ENCODE results near the gene PRR36.
"Not testable (repeated sequence)": the region's sequence is repeated elsewhere in the genome, so short reads cannot be mapped to it uniquely, and the experiment has no call there.

Gene PRR36

GRCh38 chr19:7898967-7899366 lies 24.8 kb upstream of the PRR36 start:
- no peak for DNase-seq (ENCODE audit: low read depth)

GRCh38 chr19:7897292-7897691 lies 23.1 kb upstream of the PRR36 start:
- no peak for DNase-seq (ENCODE audit: low read depth)

DNA sequence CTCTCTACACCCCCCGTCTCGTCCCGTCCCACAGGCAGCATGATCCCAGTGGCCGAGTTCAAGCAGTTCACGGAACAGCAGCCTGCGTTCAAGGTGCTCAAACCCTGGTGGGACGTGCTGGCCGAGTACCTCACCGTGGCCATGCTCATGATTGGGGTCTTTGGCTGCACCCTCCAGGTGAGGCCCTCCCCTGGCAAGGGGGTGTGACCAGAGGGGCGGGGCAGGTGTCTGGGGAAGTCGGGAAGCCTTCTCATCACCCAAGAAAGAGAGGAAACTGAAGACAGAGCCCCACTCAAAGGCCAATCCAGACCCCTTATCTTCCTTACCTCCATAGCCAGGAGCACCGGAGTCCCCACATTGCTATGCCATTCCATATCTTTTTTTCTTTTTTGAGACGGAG lies 21.4 kb upstream of the PRR36 start:
- no peak for DNase-seq (ENCODE audit: low read depth)

DNA sequence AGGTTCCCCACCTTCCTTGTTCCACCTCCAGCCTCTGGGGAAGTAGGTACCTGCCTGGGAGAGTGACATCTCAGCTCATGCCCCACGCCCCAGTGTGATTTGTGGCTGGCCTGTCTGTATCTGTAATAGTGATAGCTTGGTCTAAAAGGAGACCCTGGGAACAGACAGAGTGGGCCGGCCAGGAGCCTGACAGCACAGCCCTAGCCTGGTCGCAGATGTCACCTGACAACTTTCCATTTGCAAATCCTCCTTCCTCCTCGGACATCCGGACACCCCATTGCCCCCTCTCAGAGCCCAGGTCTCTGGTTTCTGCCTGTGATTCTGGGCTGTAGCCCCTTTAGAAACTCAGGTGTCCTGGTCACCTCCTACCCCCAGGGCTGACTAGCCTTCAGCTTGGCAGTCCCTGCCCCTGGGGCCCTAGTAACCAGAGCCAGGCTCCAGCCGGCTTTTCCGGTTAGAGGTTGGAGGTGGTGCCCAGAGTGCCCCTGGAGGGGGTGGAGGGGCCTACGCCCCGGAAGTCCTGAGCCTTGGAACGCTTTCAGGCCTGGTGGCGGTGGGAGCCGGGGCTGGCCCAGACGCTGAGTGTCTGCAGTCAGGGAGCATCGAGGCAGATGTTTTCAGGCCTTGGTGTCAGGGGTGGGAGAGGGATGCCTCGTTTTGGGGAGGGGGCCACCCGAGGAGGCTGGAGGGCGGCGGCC lies 20.6 kb upstream of the PRR36 start:
- no peak for DNase-seq (ENCODE audit: low read depth)

DNA sequence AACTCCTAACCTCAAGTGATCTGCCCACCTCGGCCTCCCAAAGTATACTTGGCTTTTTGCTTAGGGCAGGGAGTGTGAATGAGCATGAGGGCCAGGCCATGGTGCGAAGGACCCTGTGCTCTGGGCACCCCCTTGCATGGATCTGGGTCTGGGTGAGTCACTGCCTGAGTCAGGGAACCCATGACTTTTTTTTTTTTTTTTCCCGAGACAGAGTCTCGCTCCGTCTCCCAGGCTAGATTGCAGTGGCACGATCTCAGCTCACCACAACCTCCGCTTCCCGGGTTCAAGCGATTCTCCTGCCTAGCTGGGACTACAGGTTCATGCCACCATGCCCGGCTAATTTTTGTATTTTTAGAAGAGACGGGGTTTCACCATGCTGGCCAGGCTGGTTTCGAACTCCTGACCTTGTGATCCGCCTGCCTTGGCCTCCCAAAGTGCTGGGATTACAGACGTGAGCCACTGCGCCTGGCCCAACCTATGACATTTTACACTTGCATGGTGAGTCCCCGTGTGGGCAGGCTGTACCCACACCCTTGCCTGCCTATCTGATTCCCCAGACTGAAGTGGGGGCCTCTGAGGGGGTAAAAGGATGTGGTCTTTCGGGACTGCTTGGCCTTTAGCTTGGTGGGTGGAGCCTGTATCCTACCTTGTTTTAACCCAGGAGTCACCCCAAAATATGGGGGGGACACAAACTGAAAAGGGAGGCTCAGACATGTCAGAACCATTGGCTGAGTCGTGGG lies 19.3 kb upstream of the PRR36 start:
- DNase-seq (ENCODE audit: low read depth): not testable (repeated sequence)

DNA sequence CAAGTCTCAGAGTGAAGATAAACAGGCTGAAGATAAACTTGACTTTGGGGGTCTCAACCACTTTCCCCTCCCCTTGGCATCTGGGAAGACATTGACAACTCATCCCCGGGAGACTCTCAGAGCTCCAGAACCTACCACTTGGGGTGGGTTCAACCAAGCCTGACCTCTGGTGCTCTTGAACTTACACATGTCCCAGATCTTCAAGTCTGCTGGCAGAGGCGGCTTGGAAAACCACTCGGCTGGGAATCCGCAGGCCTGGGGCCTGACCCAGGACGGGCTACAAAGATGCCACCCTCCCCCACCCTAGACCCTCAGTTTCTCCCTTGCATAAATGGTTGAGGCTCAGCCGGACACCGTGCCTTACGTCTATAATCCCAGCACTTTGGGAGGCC lies 14.6 kb upstream of the PRR36 start:
- DNase-seq (ENCODE audit: low read depth): no peak

- DNase-seq (ENCODE audit: low read depth): no peak
Observed at GRCh38 chr19:7888145-7888825, 14.1 kb upstream of the PRR36 start, which contains the start of gene LRRC8E. Gene LRRC8E (plus strand): TSS chr19:7888510. CDS start chr19:7895604, 7,094 bp downstream.

- DNase-seq (ENCODE audit: low read depth): no peak
Observed at GRCh38 chr19:7887408-7888144, 13.4 kb upstream of the PRR36 start.

DNA sequence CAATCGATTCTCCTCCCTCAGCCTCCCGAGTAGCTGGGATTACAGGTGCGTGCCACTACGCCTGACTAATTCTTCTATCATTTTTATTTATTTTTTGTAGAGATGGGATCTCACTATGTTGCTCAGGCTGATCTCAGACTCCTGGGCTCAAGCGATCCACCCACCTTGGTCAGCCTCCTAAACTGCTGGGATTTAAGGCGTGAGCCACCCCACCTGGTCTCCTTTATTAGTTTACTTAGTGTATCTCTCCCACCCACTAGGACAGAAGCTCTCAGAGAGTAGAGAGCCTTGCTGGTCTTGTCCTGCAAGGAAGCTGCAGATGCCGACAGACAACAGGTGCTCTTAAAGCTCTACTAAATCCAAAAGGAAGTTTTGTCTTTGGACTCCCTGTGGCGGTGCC lies 11.6 kb upstream of the PRR36 start:
- no peak for DNase-seq (ENCODE audit: low read depth)

GRCh38 chr19:7883796-7884570 lies 9.8 kb upstream of the PRR36 start:
- DNase-seq (ENCODE audit: low read depth): no peak

DNA sequence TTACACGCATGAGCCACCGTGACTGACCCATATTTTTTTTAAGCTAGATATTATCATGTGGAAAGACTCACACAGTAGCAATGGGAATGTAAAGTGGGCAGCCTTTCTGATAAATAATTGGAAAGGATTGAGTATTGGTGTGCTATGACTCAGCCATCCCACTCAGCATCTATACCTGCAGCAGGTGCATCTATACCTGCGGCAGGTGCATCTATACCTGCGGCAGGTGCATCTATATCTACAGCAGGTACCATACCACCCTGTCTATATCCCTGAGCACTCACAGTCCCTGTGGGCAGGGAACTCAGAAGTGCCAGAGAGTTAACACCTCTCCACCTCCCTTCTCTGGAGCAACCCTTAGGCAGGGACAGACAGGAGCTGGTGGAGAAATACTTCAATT lies 8.9 kb upstream of the PRR36 start:
- no peak for DNase-seq (ENCODE audit: low read depth)

DNA sequence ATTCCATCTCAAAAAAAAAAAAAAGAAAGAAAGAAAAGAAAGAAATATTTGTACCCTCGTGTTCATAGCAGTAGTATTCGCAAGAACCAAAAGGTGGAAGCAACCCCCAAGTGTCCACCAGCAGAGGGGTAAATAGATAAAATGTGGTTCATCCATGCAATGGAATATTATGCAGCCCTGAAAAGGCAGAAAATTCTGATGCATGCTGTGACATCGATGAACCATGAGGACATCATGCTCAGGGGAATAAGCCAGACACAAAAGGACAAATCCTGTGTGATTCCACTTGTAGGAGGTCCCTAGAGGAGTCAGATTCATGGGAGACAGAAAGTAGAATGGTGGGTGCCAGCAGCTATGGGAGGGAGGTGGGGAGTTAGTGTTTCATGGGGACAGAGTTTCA lies 7.7 kb upstream of the PRR36 start:
- no peak for DNase-seq (ENCODE audit: low read depth)

- DNase-seq (ENCODE audit: low read depth): no peak
Observed at GRCh38 chr19:7879836-7880235, 5.6 kb upstream of the PRR36 start.

GRCh38 chr19:7879111-7879807 lies 5.1 kb upstream of the PRR36 start:
- DNase-seq (ENCODE audit: low read depth): no peak

DNA sequence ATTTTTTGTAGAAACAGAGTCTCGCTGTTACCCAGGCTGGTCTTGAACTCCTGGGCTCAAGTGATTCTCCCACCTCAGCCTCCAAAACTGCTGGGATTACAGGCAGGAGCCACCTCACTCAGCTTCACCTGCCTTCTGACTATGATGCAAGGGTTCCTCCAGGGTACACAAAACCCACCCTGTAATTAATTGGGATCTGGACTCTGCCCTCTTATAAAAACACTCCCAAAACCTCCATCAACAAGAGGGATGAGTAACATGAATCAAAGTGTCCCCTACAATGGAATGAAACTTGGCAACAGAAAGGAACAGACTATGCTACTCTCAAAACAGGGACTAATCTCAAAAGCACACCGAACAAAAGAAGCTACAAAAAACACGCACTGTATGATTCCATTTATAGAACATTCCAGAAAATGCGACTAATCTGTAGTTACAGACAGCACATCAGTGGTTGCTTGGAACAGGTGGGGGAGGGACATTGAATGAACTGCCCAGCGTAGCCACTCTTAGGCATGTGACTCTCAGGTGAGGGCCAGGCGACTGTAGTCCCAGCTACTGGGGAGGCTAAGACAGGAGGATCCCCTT lies 3.2 kb upstream of the PRR36 start:
- no peak for DNase-seq (ENCODE audit: low read depth)

DNA sequence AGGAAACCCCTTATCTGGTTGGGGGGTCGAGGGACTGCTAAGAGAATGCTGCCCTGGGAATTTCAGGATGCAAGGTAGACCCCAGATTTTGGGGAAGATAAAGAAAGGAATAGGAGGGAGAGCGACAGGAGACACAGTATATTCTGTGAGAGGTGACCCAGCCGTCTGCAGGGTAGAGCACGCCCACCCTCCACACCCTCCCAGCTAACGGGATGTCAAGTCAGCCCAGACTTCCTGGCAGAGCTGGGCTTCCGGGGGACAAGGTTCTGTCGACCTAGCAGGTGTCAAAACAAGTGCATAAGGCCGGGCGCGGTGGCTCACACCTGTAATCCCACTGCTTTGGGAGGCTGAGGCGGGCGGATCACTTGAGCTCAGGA lies 695 bp upstream of the PRR36 start:
- DNase-seq (ENCODE audit: low read depth): no peak

- no peak for DNase-seq (ENCODE audit: low read depth)
Observed at GRCh38 chr19:7873304-7874075, 700 bp downstream of the PRR36 start.

GRCh38 chr19:7872306-7873204 lies 1.6 kb downstream of the PRR36 start:
- no peak for DNase-seq (ENCODE audit: low read depth)

All from HS-27A (cell line).